Measurements from ENCODE around the gene BCKDK.

DNA sequence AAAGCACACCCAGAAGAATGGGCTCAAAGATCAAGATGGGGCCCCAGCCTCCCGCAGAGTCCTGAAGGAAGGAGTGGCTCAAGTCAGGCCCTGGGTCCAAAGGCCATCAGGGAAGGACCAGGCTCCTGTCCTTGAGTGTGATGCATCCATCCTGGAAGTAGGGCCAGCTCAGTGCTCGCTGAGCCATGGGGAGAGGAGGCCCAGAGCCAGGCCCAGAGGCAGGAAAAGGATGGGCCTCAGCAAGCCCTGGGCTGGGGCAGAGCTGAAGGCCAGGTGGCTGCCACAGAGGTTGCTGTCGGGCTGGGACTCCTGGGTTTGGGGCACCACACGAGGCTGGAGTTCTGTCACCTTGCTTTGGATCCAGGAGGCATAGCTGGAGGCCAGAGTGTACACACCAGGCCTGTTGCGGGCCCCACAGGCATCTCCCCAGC lies 23.7 kb downstream of the BCKDK start:
- TF ChIP-seq EZH2 (IDR thresholded peaks at IDR 0.05) = no peak
- TF ChIP-seq POLR2AphosphoS5 (IDR thresholded peaks at IDR 0.05; ENCODE audit: borderline replicate concordance, low read depth, low read length) = no peak
- TF ChIP-seq FOXP2 (optimal IDR thresholded peaks at IDR 0.05; ENCODE audit: control extremely low read depth, extremely low read length, insufficient read depth) = no peak
